ENCODE data around the gene DIPK2A.

DIPK2A gene

GRCh38 chr3:143974271-143975238 lies 2.9 kb downstream of the DIPK2A start:
- no peak for DNase-seq (ENCODE audit: low spot score)

DNA sequence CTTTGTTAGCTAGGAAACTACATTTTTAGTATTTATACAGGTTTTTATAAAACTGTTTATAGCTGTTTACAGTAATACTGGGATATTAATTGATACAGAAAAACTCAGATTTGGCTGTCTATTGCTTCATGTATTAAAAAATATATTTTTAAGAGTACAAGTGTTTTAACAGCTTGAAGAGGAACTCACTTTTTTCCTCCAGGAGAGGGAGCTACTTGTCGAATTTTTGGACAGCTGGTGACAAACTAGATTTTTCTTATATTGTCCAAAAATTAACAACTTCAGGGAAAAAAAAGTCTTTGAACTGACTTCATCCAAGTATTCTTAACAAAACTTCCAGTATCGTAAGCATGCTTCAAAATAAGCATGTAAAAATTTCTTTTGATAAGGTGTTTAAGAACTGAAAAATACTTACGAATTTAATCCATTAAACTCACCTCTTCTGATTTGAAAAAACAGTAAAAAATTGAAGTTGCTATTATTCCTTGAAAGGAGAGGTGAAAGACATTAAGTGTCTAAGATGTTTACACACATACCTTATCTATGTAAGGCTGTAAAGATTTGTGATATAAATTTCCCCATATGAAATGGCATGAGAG lies 4.0 kb downstream of the DIPK2A start:
- DNase-seq (ENCODE audit: low spot score): no peak

DNA sequence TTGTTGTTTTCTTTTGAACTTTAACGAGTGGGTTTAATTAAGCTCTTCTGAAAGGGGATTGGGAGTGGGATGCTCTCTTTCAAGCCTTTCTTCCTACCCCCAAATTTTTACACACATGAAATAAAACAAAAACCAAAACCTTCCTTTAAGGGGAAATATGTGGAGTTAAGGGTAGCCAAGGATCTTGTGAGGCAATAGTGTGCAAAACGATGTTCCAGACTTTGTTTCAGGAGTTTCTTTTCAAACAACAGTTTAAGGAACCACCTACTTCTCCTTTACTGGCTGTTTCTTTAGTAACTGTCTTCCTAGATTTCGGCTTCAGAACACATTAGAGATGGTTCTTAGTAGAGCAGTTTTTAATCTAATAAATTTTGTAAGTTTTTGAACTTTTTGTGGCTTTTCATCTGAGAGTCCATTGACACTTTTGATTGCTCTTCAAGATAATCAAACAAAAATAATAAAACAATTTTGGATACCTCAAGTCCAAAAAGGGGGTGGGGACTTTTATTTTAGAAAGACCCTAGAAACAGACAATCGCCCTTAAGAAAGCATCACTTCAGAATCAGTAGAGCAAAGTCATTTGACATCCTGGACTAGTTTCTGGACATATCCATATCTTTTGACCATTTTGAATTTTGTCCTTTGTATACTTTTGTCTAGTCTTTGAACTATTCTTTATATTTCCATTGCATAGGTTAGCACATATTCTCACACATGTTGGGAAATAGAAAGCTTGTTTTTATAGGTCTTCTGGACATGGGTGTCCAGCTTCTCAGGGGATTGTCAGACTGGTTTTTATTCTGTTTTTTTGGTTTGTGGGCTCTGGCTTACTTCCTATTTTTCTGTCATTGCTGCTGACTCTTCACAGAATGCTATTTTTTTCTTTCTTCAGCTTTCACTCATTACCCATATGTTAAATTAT lies 6.0 kb downstream of the DIPK2A start:
- DNase-seq (ENCODE audit: low spot score): no peak

- DNase-seq (ENCODE audit: low spot score): no peak
Observed at GRCh38 chr3:143978263-143978631, 6.6 kb downstream of the DIPK2A start.

DNA sequence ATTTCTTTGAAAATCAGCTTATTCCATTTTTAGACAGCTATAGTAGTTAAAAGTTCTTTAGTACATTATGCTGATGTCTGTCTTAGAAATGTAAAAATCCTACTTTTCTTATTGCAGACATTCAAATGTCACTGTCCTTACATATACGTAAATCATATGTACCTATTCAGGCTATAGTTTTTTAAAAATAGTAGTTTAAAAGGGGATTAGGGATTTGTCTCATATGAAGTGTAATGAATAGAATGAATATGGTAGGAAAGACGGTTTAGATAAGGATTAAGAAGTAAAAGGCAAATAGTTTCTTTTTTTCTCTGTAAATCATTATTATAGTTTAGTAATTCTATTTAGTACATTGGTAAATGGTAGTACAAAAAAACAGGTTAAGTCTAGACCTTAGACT lies 7.4 kb downstream of the DIPK2A start:
- no peak for DNase-seq (ENCODE audit: low spot score)

DNA sequence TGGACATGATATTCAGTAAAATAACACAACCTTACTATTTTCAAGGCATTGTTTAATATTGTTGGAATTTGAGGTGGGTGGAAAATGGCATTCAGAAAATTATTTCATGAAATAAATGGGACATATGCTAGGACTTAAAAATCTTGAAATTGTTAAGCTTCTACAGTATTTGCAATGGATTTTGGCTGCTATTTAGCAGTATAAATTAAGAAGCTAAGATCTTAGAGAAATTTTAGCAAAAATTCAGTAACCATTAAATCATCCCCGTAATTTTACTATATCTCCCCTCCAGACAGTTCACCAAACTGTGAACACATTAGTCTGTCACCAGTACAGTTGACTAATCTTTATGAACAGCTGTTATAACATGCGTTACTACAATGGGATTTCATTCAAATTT lies 8.2 kb downstream of the DIPK2A start:
- no peak for DNase-seq (ENCODE audit: low spot score)

DNA sequence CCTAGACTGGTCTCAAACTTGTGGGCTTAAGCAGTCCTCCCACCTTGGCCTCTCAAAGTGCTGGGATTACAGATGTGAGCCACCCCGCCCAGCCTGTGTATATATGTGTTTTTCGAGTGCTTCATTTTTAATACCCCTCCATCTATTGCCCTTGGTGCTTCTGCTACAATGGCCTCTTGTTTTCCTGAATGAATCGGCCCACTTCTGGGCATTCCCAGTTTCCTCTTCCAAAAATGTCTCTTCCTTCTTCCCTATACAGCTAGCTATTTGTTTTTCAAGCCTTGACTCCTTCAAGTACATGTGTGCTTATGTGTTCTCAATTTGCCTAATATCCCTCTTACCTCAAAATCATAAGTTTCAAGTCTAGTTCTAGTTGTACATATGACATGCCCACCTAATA lies 16.7 kb downstream of the DIPK2A start:
- DNase-seq (ENCODE audit: low spot score): no peak

DNA sequence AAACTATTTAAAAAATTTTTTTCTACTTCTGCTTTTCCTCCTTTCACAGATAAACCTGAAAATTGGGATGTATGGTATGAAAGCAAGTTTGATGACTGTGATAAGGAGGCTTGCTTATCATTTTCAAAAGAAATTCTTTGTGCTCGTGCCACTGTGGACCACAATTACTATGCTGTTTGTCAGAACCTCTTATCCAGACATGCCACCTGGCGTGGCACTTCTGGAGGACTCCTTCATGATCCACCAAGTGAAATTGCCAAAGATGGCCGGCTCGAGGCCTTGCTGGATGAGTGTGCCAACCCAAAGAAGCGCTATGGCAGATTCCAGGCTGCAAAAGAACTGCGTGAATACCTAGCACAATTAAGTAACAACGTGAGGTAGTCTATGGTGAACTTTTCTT lies 17.8 kb downstream of the DIPK2A start:
- DNase-seq (ENCODE audit: low spot score): no peak

GRCh38 chr3:143991713-143992112 lies 20.1 kb downstream of the DIPK2A start:
- DNase-seq (ENCODE audit: low spot score): no peak

GRCh38 chr3:143998266-143998665 lies 26.6 kb downstream of the DIPK2A start:
- DNase-seq (ENCODE audit: low spot score): no peak

DNA sequence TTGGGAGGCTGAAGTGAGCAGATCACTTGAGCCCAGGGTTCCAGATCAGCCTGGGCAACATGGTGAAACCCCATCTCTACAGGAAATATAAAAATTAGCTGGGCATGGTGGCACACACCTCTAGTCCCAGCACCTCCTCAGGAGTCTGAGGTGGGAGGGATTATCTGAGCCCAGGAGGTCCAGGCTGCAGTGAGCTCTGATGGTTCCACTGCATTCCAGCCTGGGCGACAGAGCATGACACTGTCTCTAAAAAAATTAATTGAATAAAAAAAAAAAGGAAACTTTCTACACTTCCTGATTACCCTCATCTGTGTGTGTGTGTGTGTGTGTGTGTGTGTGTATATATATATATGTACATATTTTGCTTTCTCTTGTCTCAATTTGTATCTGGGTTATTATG lies 31.4 kb downstream of the DIPK2A start:
- no peak for DNase-seq (ENCODE audit: low spot score)

DNA sequence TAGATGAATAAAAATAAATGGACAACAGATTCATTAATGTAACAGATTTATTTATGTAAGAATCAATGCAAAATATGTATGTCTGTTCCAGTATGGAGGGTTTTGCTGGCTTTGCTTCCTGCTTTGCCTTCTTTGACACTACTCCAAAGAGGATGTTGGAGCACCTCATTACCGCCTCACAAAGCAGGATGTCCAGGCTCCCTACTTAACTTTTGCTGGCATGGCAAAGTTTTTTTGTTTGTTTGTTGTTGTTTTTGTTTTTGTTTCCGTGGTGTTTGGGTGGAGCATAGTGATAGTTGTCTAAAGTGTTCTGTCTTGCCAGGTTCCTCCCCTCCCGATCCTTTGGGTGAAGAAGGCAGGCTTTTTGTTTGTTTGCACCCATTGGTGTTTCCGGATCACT lies 38.7 kb downstream of the DIPK2A start:
- no peak for DNase-seq (ENCODE audit: low spot score)

DNA sequence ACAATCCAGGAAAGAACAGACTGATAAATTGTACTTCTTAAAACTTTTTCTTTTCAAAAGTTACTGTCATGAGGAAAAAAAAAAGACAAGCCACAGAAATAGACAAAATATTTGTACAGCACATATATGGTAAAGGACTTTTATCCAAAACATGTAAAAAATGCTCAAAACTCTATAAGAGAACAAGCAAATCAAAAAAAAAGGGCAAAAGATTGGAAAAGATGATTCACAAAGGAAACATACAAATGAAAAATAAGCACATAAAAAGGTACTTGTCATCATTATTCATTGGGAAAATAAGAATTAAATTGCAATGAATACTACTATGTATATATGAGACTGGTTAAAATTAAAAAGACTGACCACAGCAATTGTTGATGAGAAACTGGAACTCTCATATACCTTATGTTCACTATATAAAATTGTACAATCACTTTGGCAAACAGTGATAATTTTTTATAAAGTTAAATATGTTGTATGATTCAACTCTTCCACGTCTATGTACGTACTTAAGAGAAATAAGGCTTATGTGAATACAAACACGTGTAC lies 39.7 kb downstream of the DIPK2A start:
- no peak for DNase-seq (ENCODE audit: low spot score)

GRCh38 chr3:144015133-144015532 lies 43.5 kb downstream of the DIPK2A start:
- DNase-seq (ENCODE audit: low spot score): no peak

GRCh38 chr3:144018776-144019175 lies 47.2 kb downstream of the DIPK2A start:
- DNase-seq (ENCODE audit: low spot score): no peak

Data from HuH-7.5 (cell line).